T47D (cell line): ENCODE data around the gene MAN1C1.

Experiments
- DNase-seq, 2 experiments: peaks; one replicate each; pipeline versions ENCODE4 v3.0.0 to v3.0.0-alpha.2; 2011 to 2012; ENCODE audit warnings: low read depth in 1 of 2, low spot score in 1 of 2
- JUND ChIP-seq: IDR thresholded peaks from 2 replicates; pipeline ENCODE4 v1.6.1; 2012; ENCODE audit warnings: low read depth
- in situ Hi-C: cut with HindIII; loops from 2 replicates; pipeline ENCODE4 v1.10.0; 2016; ENCODE audit warnings: low sequenced_read_pairs, low pct_unique_long_range_greater_than_20kb

The MAN1C1 gene

GRCh38 chr1:25813734-25814471 is 197.3 kb downstream of the MAN1C1 start:
- in situ Hi-C loops = no loop called here
- DNase-seq = no peak
- TF ChIP-seq JUND = no peak

- no peak for TF ChIP-seq JUND
- no peak for DNase-seq
- in situ Hi-C loops = no loop called here
Observed at GRCh38 chr1:25814549-25815087, 198.0 kb downstream of the MAN1C1 start.

- no peak for DNase-seq
- in situ Hi-C loops = no loop called here
- no peak for TF ChIP-seq JUND
Observed at GRCh38 chr1:25815208-25816111, 198.9 kb downstream of the MAN1C1 start.

- DNase-seq = no peak
- in situ Hi-C loops = no loop called here
- no peak for TF ChIP-seq JUND
Observed at GRCh38 chr1:25816112-25816718, 199.6 kb downstream of the MAN1C1 start.

- peak in 1 of 2 experiments; percentile 61 for DNase-seq
- in situ Hi-C loops = no loop called here
Observed at GRCh38 chr1:25817840-25818501, 201.4 kb downstream of the MAN1C1 start.

GRCh38 chr1:25818569-25818968 is 202.0 kb downstream of the MAN1C1 start:
- in situ Hi-C loops = no loop called here
- no peak for DNase-seq
- TF ChIP-seq JUND = no peak

More at GRCh38 chr1:25817840-25818501, 201.4 kb downstream of the MAN1C1 start:
- TF ChIP-seq JUND = no peak

GRCh38 chr1:25819491-25820246 is 203.1 kb downstream of the MAN1C1 start, which contains the start of gene MTFR1L:
Gene MTFR1L, plus strand, starts transcription at chr1:25819954. Its CDS starts 3,151 bp downstream, at chr1:25823105.
- in situ Hi-C loops = no loop called here
- DNase-seq = peak; percentile 89 to 90
- no peak for TF ChIP-seq JUND

GRCh38 chr1:25820247-25821111 is 203.9 kb downstream of the MAN1C1 start:
- TF ChIP-seq JUND = no peak
- in situ Hi-C loops = no loop called here
- DNase-seq = peak; percentile 73

GRCh38 chr1:25821112-25821476 is 204.5 kb downstream of the MAN1C1 start:
- no peak for TF ChIP-seq JUND
- in situ Hi-C loops = no loop called here

GRCh38 chr1:25821630-25822091 is 205.1 kb downstream of the MAN1C1 start:
- no peak for DNase-seq
- in situ Hi-C loops = no loop called here
- no peak for TF ChIP-seq JUND

More at GRCh38 chr1:25821112-25821476, 204.5 kb downstream of the MAN1C1 start:
- no peak for DNase-seq
